Pancreas (tissue), 10 donors: ENCODE results near the gene DCP1A. TPM values are rescaled to one million over a fixed set of nuclear protein-coding genes. Genes with fewer than 3 reads are reported as not detected.

Source experiments
- ATAC-seq, 4 donors: fragments of 200-7000 bp; cut with Tn5 transposase; one replicate each; pipeline versions ENCODE4 v1.8.0 to v1.9.1; 2020; ENCODE audit warnings: mild to moderate bottlenecking in 4 of 4, moderate library complexity in 4 of 4
- DNase-seq, 6 donors: peaks; one replicate each; pipeline ENCODE4 v3.0.0-alpha.2; 2020
- FAIRE-seq: peaks from 2 replicates; lab custom pipeline; 2012; peaks lifted over from hg19 to GRCh38; lab: Jason Lieb, UNC
- H3K27ac ChIP-seq, 4 donors: fragments of 200-600 bp; sonication (generic); 1 replicate in 3 of 4; 2 replicates in 1 of 4; pipeline versions ENCODE4 v1.5.0 to v1.8.0; 2020
- H3K27me3 ChIP-seq, 4 donors: fragments of 200-600 bp; one replicate each; pipeline ENCODE4 v1.8.0; 2021
- H3K36me3 ChIP-seq, 3 donors: fragments of 200-600 bp; sonication (generic) in 1 of 3; one replicate each; pipeline versions ENCODE4 v1.5.0 to v1.8.0; 2020 to 2021
- H3K4me1 ChIP-seq, 3 donors: fragments of 200-600 bp; one replicate each; pipeline ENCODE4 v1.8.0; 2021
- H3K4me3 ChIP-seq, 4 donors: fragments of 200-600 bp; sonication (generic) in 2 of 4; one replicate each; pipeline versions ENCODE4 v1.5.0 to v1.8.0; 2020 to 2021
- H3K9me3 ChIP-seq, 4 donors: fragments of 200-600 bp; one replicate each; pipeline ENCODE4 v1.8.0; 2021
- WGBS, 2 donors: extraction: QIAGEN DNeasy Blood & Tissue Kit; methylation state at CpG; one replicate each; pipeline ENCODE4 v1.1.7; 2013; 5-methylcytosine and 5-hydroxymethylcytosine counted together
- intact Hi-C, 3 donors: fragments of 100-400 bp; cut with DNase I; formaldehyde crosslinking; loops; one replicate each; pipeline versions ENCODE4 v1.11.1 to v1.14.2; 2022
- polyA plus RNA-seq, 2 donors: library from polyadenylated mRNA; stranded (reverse); fragments of 200-250 nt; gene quantifications; one replicate each; pipeline ENCODE4 v1.2.3, GENCODE V29; 2013
- total RNA-seq, 6 donors: library from RNA; stranded (reverse); fragmentation: NEBNext Ultra II Directional in 4 of 6; extraction: Animal tissue kit (Norgen Biotek cat#: 25700) in 4 of 6; gene quantifications; one replicate each; pipeline versions ENCODE4 v1.2.1 to v1.2.4, GENCODE V29; 2021 to 2023
- TF ChIP-seq, protein P1 (sequence below), 4 donors: fragments of 200-600 bp; sonication (generic) in 3 of 4; IDR thresholded peaks; one replicate each; pipeline versions ENCODE4 v1.5.0 to v1.8.0; 2021; ENCODE audit warnings: antibody characterized with exemption in 4 of 4
- donor health status: healthy with polysubstance abuse.
- donor health status: DM: no; HTN: no; CAD: no; lungs with moderate emphysema.
- donor health status: DM: no; HTN: no; CAD: no.
- donor health status: control.
- donor health status: control.
- donor health status: Bipolar disorder and iron deficiency.
- donor health status: DM: yes; HTN: yes; CAD: no.
- donor health status: DM: no; HTN: no; CAD: no.
- donor health status: DM: no; HTN: no; CAD: no.
- donor health status: DM: yes; HTN: yes; CAD: no.

The DCP1A gene
- total RNA-seq (10 to 100 TPM in 2 of 6 donors, 1 to 10 TPM in 4; 6.0 to 13.9 (median 8.1) TPM), polyA plus RNA-seq (1 to 10 TPM; 4.9 to 7.3 TPM)

DNA sequence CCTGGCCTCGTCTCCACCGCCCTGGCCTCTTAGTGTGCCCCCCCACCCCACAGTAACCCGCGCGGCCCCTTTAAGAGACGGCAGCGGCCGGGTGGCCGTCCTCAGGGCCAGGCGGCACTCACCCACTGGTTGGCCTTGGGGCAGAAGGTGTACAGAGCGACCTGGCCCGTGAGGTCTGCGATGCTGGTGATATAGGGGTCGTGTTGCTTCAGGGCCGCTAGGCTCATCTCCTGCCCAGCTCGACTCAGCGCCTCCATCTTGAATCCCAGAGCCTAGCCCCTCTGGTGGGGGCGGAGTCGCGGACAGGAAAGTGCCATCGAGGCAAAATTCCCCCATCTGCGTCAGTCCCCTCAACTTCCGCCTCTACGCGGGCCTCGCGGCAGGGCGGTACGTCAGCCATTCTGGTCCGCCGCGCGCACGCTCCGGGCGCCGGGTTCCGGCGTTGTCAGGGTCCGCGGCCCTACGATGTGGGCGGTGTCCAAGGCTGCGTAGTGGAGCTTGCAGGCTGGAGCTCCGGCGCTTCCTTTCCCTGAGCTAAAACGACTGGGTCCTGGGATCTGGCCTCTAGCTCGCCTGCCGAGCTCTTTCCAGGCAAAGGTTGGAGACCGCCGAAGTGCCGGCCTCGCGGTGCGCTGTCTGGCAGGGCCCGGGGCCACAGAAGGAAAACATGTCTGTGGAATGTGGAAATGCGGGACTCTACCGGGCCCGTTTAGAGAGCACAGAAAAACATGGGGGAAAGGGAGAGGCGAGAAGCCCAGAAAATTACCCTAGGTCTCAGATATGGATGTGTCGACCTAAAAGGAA is at the start of gene DCP1A:
Gene DCP1A (minus strand): TSS at position 283 of the 804 bp plus-strand sequence. CDS start 26 bp downstream, at position 257.
- Histone ChIP-seq H3K36me3 (peaks cover 0 to 12% (median 0%) of the 10 kb centered on the region in 3 donors), H3K4me3 (peak within 1 kb of the TSS; percentile 54 to 88 (median 83)), H3K4me1 (peaks cover 13 to 23% (median 16%) of the 10 kb centered on the region in 3 donors), H3K9me3 (no peaks in the 10 kb centered on the region), H3K27me3 (no peaks in the 10 kb centered on the region), H3K27ac (peak within 1 kb of the TSS; percentile 91 to 95 (median 93))
- DNase-seq = peak; percentile 95 to 98 (median 96)
- intact Hi-C loops = no loop called here
- WGBS, 2 donors = 0% methylated on average over 61 of the region's 61 CpGs
- ATAC-seq = peak; percentile 95 to 98 (median 96)
- TF ChIP-seq, protein P1, sequence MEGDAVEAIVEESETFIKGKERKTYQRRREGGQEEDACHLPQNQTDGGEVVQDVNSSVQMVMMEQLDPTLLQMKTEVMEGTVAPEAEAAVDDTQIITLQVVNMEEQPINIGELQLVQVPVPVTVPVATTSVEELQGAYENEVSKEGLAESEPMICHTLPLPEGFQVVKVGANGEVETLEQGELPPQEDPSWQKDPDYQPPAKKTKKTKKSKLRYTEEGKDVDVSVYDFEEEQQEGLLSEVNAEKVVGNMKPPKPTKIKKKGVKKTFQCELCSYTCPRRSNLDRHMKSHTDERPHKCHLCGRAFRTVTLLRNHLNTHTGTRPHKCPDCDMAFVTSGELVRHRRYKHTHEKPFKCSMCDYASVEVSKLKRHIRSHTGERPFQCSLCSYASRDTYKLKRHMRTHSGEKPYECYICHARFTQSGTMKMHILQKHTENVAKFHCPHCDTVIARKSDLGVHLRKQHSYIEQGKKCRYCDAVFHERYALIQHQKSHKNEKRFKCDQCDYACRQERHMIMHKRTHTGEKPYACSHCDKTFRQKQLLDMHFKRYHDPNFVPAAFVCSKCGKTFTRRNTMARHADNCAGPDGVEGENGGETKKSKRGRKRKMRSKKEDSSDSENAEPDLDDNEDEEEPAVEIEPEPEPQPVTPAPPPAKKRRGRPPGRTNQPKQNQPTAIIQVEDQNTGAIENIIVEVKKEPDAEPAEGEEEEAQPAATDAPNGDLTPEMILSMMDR (IDR thresholded peaks at IDR 0.05) = no peak
- FAIRE-seq = no peak

DNA sequence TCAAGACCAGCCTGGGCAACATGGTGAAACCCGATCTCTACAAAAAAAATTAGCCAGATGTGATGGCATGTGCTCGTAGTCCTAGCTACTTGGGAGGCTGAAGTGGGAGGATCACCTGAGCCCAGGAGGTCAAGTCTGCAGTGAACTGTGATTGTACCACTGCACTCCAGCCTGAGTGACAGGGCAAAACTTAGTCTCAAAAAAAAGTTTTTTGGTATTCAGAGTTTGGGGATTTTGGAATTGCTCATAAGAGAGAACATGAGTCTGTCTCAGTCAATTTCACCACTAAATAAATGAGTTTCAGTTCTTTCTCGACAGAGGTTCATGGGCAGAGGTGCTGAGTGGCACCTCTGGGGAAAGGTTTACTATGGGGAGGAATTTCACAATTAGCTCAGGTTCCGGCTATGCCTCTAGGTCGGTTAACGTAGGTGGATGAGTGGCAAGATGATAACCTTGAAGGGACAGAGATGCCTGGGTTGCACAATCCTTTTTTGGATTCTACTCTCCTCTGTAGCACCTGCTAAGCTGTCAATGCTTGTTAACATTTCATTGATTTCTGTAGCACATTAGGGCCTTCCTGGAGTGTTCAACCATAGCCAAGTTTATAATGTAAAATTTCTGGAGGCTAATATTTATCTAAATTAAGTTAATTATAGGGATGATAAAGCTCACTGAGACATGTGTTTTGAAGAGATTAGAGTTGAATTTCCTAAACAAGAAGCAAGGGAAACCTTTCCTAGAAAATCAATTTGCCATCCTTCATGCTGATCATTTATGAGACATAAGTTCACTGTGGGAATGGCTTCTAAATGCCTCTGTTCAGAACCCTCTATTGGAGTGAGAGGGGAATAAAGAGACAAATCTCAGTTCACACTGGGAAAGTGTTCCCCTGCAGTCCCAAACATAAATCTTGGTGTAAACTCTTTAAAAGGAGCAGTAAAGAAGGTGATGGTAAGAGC is 37.4 kb upstream of the DCP1A start:
- 51 to 56% methylated on average over 6 of the region's 6 CpGs for WGBS, 2 donors
- FAIRE-seq = no peak

GRCh38 chr3:53382106-53382505 is 34.8 kb upstream of the DCP1A start:
- no peak for FAIRE-seq
- Histone ChIP-seq H3K4me3 (no peak overlapping the region), H3K9me3 (no peaks in the 10 kb centered on the region), H3K27me3 (no peaks in the 10 kb centered on the region), H3K4me1 (no peaks in the 10 kb centered on the region), H3K36me3 (no peaks in the 10 kb centered on the region), H3K27ac (no peak overlapping the region)
- no peak for ATAC-seq
- no peak for DNase-seq
- 85 to 91% methylated on average over 4 of the region's 4 CpGs for WGBS, 2 donors
- intact Hi-C loops = loop anchor here in 1 of 3 donors (10.0 kb wide), 1 partner anchor 333 kb away; no protein-coding TSS in a partner anchor
- TF ChIP-seq, protein P1 (IDR thresholded peaks at IDR 0.05) = no peak

More for the DNA sequence above, 37.4 kb upstream of the DCP1A start:
- Histone ChIP-seq H3K4me3 (no peak overlapping the region), H3K9me3 (no peaks in the 10 kb centered on the region), H3K4me1 (no peaks in the 10 kb centered on the region), H3K27me3 (no peaks in the 10 kb centered on the region), H3K27ac (no peak overlapping the region), H3K36me3 (no peaks in the 10 kb centered on the region)
- TF ChIP-seq, protein P1 (IDR thresholded peaks at IDR 0.05) = no peak
- intact Hi-C loops = loop anchor here in 1 of 3 donors (10.0 kb wide), 1 partner anchor 330 kb away; no protein-coding TSS in a partner anchor
- DNase-seq = no peak
- ATAC-seq = no peak

DNA sequence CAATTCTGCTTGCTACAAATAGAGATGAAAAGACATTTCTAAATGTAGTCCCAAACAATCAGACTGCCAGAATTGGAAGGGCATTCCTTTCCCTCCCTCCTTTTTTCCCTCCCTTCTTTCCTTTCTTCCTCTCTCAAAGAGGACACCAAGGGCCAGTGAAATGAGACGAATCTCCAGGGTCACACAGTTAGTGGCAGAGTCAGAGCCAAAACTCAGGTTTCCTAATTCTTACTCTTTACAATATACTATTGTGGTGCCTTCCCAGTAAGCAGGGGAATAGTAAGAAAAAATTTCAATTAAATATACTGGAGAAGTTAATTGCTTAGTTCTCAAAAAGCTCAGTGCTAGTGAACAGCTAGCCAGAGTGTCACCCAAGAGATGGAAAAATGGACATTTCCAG is 33.0 kb upstream of the DCP1A start:
- Histone ChIP-seq H3K4me3 (no peak overlapping the region), H3K27me3 (no peaks in the 10 kb centered on the region), H3K9me3 (no peaks in the 10 kb centered on the region), H3K4me1 (no peaks in the 10 kb centered on the region), H3K36me3 (no peaks in the 10 kb centered on the region), H3K27ac (no peak overlapping the region)
- DNase-seq = no peak
- FAIRE-seq = no peak
- intact Hi-C loops = loop anchor here in 1 of 3 donors (10.0 kb wide), 1 partner anchor 334 kb away; no protein-coding TSS in a partner anchor
- TF ChIP-seq, protein P1 (IDR thresholded peaks at IDR 0.05) = no peak
- no peak for ATAC-seq
- WGBS, 2 donors = 46 to 59% methylated on average over 1 of the region's 1 CpG
